ENCODE measurements around the gene RAE1. TPM values are rescaled to one million over a fixed set of nuclear protein-coding genes. Genes with fewer than 3 reads are reported as not detected.
"Not testable (repeated sequence)": the region's sequence is repeated elsewhere in the genome, so short reads cannot be mapped to it uniquely, and the experiment has no call there.

RAE1 gene
- total and polyA plus RNA-seq, 3 donors from 2014 or later: 111 to 292 (median 157) TPM

GRCh38 chr20:57341663-57342062 is 9.4 kb upstream of the RAE1 start:
- Histone ChIP-seq H3K4me1 (no peaks in the 10 kb centered on the region), H3K27ac (no peak overlapping the region), H3K9me3 (no peaks in the 10 kb centered on the region), H3K4me3 (no peak overlapping the region), H3K36me3 (ENCODE audit: low read depth, missing control alignments) (no peaks in the 10 kb centered on the region), H3K27me3 (no peaks in the 10 kb centered on the region)
- no peak for DNase-seq
- TF ChIP-seq CTCF (IDR thresholded peaks at IDR 0.05): no peak
- TF ChIP-seq POLR2A (IDR thresholded peaks at IDR 0.05): no peak
- WGBS, 2 donors: 71 to 81% methylated on average over 2 of the region's 2 CpGs
- intact Hi-C loops (cut with DNase I; ENCODE audit: low total_unique reads): no loop called here

- Histone ChIP-seq H3K27me3 (no peaks in the 10 kb centered on the region), H3K4me3 (no peak overlapping the region), H3K4me1 (no peaks in the 10 kb centered on the region), H3K9me3 (no peaks in the 10 kb centered on the region), H3K36me3 (ENCODE audit: low read depth, missing control alignments) (no peaks in the 10 kb centered on the region), H3K27ac (no peak overlapping the region)
- intact Hi-C loops (cut with DNase I; ENCODE audit: low total_unique reads): no loop called here
- TF ChIP-seq POLR2A (IDR thresholded peaks at IDR 0.05) (no peak), CTCF (IDR thresholded peaks at IDR 0.05) (no peak)
- WGBS, 2 donors: 59 to 73% methylated on average over 2 of the region's 2 CpGs
- no peak for DNase-seq
Observed at GRCh38 chr20:57342829-57343228, 8.2 kb upstream of the RAE1 start.

- TF ChIP-seq POLR2A (IDR thresholded peaks at IDR 0.05) (no peak), CTCF (IDR thresholded peaks at IDR 0.05) (peak; percentile 57 to 70 (median 69))
- H3K9me3 ChIP-seq: no peaks in the 10 kb centered on the region
- intact Hi-C loops (cut with DNase I; ENCODE audit: low total_unique reads): loop anchor here (5.0 kb wide), 1 partner anchor 259 kb away; no protein-coding TSS in a partner anchor
- H3K27ac ChIP-seq: no peak overlapping the region
- peak; percentile 91 for DNase-seq
- H3K36me3 ChIP-seq (ENCODE audit: low read depth, missing control alignments): no peaks in the 10 kb centered on the region
- no peaks in the 10 kb centered on the region for H3K4me1 ChIP-seq
- no peaks in the 10 kb centered on the region for H3K27me3 ChIP-seq
- WGBS, 2 donors: 11 to 13% methylated on average over 4 of the region's 4 CpGs
- no peak overlapping the region for H3K4me3 ChIP-seq
Observed at GRCh38 chr20:57346477-57346876, 4.6 kb upstream of the RAE1 start.

GRCh38 chr20:57347393-57347792 is 3.7 kb upstream of the RAE1 start:
- no peak overlapping the region for H3K27ac ChIP-seq
- H3K4me3 ChIP-seq: no peak overlapping the region
- no peaks in the 10 kb centered on the region for H3K4me1 ChIP-seq
- intact Hi-C loops (cut with DNase I; ENCODE audit: low total_unique reads): loop anchor here (5.0 kb wide), 1 partner anchor 260 kb away; no protein-coding TSS in a partner anchor
- DNase-seq: no peak
- no peaks in the 10 kb centered on the region for H3K36me3 ChIP-seq (ENCODE audit: low read depth, missing control alignments)
- TF ChIP-seq CTCF (IDR thresholded peaks at IDR 0.05) (no peak), POLR2A (IDR thresholded peaks at IDR 0.05) (no peak)
- WGBS, 2 donors: 71 to 74% methylated on average over 4 of the region's 4 CpGs
- H3K9me3 ChIP-seq: no peaks in the 10 kb centered on the region
- H3K27me3 ChIP-seq: no peaks in the 10 kb centered on the region

- intact Hi-C loops (cut with DNase I; ENCODE audit: low total_unique reads): loop anchor here (5.0 kb wide), 1 partner anchor 261 kb away; no protein-coding TSS in a partner anchor
- not testable (repeated sequence) for DNase-seq; H3K4me1 ChIP-seq; H3K9me3 ChIP-seq; H3K27me3 ChIP-seq; H3K36me3 ChIP-seq (ENCODE audit: low read depth, missing control alignments); H3K27ac ChIP-seq
- 50 to 62% methylated on average over 2 to 46 of the region's 47 CpGs for WGBS, 2 donors
- H3K4me3 ChIP-seq: peak overlapping the region in 1 of 2 donors; percentile 25
Observed at GRCh38 chr20:57348200-57348921, 2.7 kb upstream of the RAE1 start.

GRCh38 chr20:57348922-57349574 is 2.0 kb upstream of the RAE1 start:
- H3K4me3 ChIP-seq: peak overlapping the region in 1 of 2 donors; percentile 25
- H3K9me3 ChIP-seq; H3K27me3 ChIP-seq; H3K4me1 ChIP-seq; H3K36me3 ChIP-seq (ENCODE audit: low read depth, missing control alignments); H3K27ac ChIP-seq: not testable (repeated sequence)
- peak; percentile 64 for DNase-seq
- 63 to 83% methylated on average over 4 to 21 of the region's 21 CpGs for WGBS, 2 donors
- intact Hi-C loops (cut with DNase I; ENCODE audit: low total_unique reads): loop anchor here (5.0 kb wide), 1 partner anchor 262 kb away; no protein-coding TSS in a partner anchor

Measured in testis (tissue), 3 donors.